ENCODE results near the gene ZBTB43.

Gene ZBTB43

DNA sequence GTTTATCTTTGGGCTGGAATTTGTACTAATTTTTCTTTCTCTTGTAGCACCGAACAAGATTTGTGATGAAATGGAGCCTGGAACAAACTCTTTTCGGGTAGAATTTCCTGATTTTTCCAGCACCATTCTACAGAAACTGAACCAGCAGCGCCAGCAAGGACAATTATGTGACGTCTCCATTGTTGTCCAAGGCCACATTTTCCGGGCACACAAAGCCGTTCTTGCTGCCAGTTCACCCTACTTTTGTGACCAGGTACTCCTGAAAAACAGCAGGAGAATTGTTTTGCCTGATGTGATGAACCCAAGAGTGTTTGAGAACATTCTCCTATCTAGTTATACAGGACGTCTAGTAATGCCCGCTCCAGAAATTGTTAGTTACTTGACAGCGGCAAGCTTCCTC is 27.6 kb downstream of the ZBTB43 start:
- DNase-seq: no peak

DNA sequence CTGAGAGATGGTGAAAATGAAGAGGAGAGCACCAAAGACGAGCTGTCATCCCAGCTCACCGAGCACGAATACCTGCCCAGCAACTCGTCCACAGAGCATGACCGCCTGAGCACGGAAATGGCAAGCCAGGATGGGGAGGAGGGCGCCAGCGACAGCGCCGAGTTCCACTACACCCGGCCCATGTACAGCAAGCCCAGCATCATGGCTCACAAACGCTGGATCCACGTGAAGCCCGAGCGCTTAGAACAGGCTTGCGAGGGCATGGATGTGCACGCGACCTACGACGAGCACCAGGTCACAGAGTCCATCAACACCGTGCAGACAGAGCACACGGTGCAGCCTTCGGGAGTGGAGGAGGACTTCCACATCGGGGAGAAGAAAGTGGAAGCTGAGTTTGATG is 28.2 kb downstream of the ZBTB43 start:
- no peak for DNase-seq

DNA sequence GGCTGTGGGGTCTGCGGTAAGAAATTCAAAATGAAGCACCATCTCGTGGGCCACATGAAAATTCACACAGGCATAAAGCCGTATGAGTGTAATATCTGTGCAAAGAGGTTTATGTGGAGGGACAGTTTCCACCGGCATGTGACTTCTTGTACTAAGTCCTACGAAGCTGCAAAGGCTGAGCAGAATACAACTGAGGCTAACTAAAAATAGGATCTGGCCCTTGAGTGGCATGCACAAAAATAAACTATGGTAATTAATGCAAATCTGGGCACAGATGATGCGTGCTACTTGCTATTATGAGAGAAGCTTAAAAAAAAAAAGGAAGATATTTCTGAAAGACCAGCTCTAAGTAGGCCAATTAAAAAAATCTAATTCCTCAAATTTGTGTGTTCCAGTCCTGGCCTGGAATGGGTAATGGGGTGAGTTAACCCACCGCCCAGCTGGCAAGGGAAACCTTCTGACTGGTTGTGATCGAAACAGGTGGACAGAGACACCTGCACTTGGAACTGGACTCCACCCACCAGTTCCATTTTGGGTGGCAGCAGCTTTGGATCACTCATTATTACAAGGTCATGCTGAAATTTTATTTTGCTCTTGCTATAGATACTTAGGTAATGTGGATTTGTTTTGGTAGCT is 29.0 kb downstream of the ZBTB43 start:
- no peak for DNase-seq

DNA sequence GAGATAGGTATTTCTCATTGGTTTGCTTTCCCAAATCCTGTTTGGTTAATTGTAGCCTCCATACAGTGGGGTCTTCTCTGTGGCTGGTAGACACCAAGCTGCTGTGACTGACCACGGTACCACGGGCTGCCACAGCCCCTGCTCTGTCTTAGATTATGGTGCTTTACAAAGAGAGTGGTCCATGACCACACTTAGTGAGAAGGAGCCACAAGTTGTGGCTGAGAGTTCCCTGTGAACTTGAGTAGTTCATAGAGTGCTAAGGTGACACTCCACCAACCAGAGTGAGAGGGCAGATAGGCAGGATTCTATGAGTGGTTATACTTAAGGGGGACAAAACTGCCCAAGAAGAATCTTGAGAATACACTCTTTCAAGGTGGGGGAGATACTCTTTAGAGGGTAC is 29.8 kb downstream of the ZBTB43 start:
- no peak for DNase-seq

DNA sequence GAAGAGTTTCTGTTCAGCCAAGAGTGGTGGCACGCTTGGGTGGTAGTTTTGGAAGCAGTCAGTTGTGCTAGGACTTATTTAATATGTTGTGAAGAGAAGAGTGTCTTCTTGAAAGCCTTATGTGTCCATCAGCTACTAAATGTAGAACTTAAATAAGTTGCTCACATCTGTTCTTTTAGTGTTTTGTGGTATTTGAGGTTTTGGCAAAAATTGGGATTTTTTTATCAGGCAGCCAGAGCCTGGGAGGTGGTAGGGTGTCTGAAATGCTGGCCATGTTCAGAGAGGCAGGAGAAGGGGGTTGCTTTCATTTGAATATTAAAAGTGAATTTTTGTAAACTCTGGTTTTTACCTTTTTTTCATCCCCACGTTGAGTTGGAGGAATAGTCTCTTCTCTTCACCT is 31.4 kb downstream of the ZBTB43 start:
- DNase-seq: no peak

DNA sequence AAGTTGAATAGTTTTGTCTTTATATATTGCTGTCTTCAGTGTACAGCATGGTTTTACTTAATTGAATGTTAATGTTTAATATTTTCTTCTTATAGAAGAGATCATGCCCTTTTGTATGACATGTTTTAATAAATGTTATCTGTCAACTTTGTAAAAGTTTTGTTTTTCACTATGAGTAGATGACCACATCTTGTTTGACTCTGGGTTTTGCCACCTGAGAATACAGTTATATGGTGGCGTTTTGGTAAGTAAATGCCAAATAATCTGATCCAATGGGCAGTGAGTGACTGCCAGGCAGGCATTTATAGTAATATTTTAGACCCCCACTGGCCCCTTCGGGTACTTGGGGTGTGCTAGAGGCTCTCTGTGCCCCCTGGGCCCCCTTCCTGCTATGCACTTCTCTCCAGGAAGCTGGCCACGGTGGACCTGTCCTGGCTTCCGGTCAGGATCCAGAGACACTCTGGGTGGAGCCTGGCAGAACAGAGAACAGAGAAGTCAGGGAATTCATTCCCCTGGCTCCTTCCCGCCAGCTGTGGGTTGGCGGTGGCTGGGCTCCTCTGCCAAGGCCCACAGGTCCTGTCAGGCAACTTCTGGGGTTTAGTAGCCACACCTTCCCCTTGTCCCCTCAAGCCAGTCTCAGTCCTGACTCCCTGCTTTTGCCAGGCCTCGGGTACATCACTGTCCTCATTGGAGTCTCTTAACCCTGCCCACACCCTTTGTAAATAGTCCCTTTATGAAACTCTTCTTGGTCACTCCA is 33.4 kb downstream of the ZBTB43 start:
- no peak for DNase-seq

DNA sequence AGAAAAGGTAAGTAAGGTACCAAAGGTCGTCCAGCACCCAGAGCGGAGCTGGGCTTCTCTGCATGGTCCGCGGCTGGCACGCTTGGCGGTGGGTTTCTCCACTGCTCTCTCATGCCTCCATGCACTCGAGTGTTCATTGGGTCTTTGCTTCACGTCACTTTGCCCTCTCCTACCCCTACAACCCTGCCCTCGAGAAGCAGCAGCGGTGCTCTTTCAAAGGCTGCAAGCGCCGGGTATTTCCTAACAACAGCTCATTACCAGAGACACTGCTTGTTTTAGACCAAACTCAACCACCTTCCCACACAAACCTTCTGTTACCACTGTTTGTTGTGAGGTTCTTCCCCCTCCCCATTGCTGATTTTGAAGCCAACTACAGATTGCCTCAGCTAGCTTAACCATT is 34.1 kb downstream of the ZBTB43 start:
- no peak for DNase-seq

DNA sequence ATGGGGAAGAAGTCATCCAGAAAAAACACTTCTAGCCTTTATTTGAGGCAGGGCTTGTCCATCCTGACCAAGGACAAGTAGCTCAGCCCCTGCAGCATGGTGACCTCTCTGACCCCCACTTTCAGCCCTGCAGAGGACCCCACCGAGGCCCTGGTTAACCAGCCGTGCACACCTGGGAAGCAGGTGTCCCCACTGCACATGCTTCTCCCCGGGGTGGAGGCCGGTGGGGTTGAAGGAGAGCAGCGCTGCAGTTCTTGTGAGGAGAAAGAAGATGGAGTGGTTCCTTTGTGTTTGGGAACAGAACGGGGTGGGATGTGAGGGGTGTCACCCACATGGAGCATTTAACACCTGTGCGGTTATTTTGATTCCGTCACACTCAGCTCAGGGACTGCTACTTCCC is 34.5 kb downstream of the ZBTB43 start:
- DNase-seq: no peak

DNA sequence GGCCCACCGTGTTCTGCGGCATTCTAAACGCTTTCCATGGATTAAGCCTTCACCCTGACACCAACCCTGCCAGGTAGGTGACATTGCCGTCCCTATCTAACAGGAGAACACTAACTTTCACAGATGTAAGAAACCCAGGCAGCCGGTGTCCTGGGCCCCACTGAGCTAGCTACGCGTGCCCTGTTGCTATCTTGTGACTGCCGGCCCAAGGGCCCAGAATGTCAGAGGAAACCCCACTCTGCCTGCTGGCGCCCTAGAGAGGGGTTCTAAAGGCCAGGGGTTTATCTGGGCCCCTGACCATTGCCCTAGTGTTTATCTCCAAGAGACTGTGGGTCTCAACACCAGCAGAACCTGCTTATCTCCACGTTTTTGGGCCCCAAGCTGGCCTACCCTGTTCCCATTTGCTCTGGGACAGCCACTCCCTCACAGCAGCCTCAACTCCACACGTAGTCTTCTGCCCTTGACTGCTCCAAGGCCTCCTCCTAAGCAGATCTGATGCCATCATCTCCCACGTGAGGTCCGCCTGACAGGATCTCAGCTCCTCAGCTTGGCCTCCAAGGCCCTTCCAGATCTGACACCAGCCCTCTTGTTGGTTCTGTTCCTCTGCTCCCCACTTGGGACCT is 37.5 kb downstream of the ZBTB43 start:
- DNase-seq: no peak

DNA sequence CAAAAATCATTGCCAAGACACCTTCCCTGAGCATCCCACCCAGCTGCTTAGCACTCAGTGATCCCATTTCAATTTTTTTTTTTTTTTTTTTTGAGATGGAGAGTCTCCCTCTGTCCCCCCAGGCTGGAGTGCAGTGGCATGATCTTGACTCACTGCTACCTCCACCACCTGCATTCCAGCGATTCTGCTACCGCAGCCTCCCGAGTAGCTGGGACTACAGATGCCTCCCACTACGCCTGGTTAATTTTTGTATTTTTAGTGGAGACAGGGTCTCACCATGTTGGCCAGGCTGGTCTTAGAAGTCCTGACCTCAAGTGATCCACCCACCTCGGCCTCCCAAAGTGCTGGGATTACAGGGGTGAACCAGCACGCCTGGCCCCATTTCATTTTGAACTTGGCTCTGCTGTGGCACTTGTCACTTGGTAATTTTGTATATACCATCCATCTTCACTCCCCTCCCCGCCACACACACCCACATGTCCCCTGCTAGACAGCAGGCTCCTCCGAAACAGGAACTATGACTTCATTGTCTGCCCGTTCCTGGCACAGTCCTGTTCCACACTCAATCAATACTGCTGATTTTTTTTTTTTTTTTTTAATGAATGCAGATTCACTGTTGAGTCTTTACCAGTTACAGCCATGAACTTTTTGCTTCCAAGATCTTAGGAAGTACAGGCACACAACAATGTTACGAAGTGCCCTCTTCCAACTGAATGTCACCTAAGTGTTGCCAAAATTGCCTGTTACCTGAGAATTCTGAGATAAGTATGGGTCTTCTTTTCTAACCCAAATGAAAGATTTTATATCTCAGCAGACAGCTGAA is 38.3 kb downstream of the ZBTB43 start:
- no peak for DNase-seq

DNA sequence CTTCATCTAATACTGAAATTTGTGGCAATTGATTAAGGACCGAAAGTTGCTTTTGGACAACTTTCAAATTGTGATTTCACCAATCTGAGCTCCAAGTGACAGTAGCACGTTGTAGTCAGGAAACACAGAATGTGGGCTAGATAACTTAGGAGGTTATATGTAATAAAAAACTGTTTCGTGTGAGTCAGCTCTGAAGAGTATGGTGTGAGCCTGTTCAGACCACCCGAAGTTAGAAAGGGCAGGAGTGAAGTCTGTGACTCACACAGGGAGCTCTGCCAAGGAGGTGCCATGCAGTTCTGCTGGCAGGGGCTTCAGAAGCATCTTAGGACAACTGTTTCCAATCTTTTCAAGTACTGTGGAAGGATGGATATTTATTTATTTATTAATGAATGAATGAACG is 39.2 kb downstream of the ZBTB43 start:
- DNase-seq: no peak

DNA sequence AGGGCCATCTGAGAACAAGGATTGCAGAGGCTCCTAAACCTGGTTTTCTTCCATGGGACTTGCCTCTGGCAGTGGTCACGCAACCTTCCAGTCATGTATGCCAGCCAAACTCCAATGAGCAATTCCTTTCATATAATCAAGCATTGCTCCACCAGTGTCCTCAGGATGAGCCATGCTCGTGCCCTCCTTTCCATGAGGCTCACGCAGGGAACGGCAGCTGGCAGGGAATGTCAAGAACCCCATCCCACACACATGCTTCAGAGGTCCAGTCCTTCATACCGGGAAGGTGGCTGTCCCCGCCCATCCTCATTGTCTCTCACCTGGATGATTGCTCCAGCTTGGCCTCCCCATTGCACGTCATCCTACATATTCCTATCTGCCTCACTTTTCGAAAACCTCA is 42.2 kb downstream of the ZBTB43 start:
- no peak for DNase-seq

DNA sequence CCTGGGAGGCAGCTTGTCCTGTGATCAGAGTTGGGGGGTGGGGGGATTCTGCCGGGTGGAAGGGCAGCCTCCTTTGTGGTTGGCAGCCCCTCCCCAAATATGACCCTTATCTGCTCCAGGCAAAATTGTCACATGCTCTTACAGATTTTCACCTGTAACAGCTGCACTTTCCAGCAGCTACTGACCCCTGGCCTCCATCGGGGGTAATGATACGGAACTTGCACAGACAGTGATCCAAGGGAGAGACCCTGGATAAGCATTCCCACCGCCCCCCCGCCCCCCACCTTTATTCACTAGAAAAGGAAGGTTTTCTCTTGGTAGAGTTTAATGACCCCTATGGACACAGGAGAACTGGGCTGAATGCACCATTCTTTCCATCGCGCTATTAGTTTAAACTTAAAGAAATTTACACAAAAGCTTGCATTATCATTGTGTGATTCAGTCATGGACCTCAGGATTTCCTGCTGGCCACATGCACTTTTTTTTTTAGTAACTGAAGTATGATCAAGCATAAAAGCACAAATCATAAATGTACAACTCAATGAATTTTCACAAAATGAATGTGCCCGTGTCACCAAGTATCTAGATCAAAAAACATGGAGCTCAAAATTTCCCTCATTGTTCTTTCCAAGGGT is 44.9 kb downstream of the ZBTB43 start:
- DNase-seq: no peak

DNA sequence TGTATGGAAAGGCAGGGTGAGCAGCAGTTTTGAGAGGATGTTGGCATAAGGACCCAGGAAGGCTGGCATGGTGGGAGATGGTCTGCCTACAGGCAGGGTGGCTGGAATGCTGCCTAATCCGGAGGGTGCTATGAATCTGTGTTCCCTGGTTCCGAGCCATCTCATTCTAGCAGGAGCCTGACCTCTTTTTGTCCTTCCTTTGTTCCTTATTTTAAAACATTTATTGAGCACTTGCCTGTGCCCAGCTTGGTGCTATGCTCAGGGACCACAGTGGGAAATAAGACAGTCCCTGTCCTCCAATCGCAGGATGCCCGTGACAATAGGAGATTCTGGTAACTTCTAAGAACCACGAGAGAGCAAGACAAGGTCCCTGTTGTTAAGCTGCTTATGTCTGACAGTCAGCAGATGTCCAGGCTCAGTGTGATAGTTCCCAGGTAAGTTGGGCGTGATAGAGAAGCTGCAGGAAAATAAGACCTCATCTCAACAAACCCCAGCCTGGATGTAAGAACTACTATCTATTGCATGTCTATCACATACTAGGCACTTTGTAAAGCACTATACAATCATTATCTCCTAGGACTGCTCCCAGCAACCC is 46.5 kb downstream of the ZBTB43 start:
- no peak for DNase-seq

DNA sequence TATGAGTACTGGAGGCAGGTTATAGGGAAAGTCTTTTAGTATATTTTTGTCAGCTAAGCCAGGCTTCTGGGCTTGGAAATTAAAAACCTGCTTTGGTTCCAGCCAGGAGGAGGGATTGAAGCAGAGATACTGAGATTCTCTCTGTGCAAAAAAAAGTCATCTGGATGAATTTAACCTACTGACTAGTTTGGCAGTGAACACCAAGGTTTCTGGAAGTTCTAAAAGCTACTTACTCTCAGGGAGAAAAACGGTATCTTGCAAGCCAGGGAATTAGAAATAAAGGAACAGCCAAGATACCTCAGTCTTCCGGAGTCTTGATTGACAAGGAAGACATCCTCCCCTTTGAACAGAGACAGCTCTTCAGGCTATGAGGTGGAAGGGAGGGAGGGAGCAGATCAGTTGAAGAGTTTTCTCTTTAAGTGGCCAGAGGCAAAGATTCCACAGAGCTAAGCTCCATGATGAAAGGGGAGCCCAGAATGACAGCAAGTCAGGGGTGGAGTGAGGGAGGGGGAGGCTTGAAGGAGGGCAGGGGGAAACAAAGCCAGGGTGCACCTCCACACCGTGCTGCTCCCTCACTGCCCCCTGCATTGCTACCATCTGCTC is 47.3 kb downstream of the ZBTB43 start:
- no peak for DNase-seq

DNA sequence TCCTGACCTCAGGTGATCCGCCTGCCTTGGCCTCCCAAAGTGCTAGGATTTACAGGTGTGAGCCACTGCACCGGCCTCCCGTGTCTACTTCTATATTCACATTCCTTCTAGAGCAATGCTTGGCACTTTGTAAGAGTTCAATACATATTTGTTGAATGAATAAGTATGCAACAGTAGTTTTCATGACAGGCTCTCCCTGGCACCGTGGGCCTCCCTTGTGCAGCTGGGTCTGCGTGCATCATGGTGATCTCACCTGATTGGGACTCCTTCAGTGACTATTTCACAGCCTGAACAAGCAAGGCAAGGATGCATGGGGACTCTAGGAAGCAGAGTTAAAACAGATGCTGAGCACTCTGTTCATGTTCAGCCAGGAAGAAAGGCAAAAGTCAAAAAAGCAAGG is 48.8 kb downstream of the ZBTB43 start:
- no peak for DNase-seq

DNA sequence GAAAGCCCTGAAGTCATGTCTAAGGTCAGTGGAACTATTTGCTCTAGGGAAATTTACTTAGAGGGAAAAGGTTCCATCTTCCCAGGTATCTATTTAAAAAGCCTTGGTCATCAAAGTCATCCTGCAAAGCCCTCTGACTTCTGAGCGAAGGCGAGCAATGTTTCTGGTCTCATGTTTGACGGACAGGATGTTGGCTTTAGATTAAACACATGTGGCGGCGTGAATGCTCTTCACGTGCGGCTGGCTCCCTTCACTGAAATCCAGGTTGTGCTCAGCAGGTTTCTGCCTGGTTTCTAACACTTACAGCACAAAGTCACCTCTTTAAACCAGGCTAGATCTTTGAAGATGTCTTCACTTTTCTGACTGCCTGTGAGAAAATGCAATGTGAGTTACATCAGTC is 49.9 kb downstream of the ZBTB43 start:
- DNase-seq: no peak

DNA sequence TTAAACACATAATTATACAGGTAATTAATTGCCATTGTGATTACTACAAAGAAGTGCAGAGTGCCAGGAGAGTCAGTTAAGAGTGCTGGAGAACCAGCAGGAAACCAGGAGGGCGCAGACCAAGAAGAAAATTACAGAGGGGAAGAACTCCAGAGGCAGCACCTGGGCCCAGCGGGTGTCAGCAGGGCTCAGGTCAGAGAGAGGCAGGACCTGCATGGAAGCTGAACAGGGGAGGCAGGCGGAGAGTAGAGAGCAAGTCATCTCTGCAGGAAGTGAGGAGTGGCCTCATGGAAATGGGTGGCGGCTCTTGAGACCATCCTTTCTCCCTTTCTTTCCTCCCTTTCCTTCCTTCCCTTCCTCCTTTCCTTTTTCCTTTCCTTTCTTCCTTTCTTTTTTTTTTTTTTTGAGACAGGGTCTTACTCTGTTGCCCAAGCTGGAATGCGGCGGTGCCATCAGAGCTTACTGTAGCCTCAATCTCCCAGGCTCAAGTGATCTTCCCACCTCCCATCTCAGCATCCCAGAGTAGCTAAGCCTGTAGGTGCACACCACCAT is 51.6 kb downstream of the ZBTB43 start:
- no peak for DNase-seq

DNA sequence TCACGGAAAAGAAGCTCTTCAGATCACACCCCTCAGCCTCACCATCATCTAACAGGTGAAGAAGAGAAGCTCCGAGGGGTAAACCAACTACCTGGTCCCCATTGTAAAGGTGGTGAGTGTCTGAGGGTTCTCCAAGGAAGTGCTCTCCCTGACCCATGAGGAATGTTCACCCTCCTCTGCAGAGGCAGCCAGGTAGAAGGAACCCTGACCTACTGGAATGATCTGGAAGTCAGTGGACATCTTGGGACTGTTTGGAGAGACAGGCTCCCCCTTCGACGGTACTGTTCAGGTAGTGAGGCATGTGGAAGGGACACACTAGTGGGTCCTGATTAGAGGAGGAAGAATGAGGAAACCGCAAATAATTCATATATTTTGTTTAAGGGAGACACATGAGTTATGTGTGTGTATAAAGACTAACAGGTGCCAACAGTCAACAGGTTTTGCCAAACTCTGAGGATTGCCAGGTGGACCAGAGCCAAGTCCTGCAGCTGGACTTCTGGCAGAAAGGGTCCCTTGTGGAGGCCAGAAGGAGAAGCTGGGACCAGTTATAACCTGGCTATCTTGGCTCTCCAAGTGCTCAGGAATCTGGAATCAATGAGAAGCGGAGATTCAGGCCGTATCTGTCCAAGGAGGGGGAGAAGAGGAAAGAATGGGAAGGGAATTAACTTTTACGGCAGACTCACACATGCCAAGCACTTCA is 52.6 kb downstream of the ZBTB43 start:
- DNase-seq: no peak

DNA sequence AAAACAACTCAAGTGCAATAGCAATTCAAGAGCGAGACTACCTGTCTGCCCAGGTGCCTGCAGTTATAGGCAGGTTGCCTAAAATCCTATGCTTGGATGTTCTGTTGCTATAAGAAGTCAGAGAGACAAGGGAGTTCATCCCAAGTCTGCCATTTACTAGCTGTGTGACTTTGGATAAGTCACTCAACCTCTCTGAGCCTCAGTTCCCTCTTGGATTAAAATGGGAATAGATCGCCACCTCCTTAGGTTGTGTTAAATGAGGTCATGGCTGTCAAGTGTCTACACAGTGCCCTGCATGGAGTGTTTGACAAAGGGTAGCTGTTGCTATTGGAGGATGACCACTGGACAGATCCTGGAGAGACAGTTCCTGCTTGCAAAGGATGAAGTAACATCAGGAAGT is 54.3 kb downstream of the ZBTB43 start:
- no peak for DNase-seq

DNA sequence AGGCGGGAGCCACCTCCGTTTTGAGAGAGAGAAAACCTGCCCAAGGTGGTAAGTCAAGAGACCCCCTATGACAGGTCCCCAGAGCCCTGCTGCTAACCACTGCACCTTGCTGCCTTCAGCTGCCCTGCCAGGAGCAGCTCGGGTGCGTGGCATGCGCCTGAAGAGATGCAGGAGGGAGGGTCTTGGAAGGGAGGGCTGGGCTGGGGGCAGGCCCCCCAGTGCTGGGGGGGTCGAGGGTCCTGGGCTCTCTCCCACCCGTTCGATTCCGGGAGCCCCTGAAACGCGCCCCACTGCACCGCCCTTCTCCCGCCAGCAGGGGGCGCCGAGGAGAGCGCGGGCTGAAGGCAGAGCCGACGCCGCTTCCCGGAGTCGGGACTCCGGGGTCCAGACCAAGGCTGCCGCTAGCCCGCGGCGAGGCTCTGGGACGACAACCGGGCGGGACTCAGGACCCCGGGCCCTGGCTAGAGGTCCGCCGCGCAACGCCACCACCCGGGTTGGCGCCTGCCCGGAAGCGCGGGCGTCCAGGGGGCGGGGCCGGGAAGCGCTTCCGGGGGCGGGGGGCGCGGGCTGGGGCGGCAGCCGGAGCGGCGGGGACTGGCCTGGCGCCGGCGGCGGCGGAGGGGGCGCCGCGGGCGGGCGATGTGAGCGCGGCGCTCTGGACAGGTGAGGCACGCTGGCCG is 55.4 kb downstream of the ZBTB43 start, which contains the start of gene ZBTB34:
Gene ZBTB34, plus strand, starts transcription at position 563 of the 680 bp plus-strand sequence. CDS start 18,761 bp downstream, outside the sequence.
- no peak for DNase-seq

Measured in NCI-H1694 (cell line).